Neutrophil (primary cell): ENCODE results near the gene ANO10.
A peak's percentile ranks its signal among the peaks of the same experiment; 100 is the strongest.

Experiments used
- H3K27ac ChIP-seq: fragments of 200-600 bp; sonication (generic); 2 replicates; pipeline ENCODE4 v1.5.1; 2016; ENCODE audit warnings: mild to moderate bottlenecking, moderate library complexity
- H3K27me3 ChIP-seq: fragments of 200-600 bp; sonication (generic); 2 replicates; pipeline ENCODE4 v1.6.0; 2016; ENCODE audit warnings: mild to moderate bottlenecking
- H3K36me3 ChIP-seq: fragments of 200-600 bp; sonication (generic); 2 replicates; pipeline ENCODE4 v1.5.1; 2017
- H3K4me1 ChIP-seq, 2 experiments: fragments of 200-600 bp in 1 of 2; sonication (generic) in 1 of 2; 1 replicate in 1 of 2; 2 replicates in 1 of 2; pipeline versions ENCODE4 v1.5.1 to v1.6.1; 2013 to 2016; ENCODE audit warnings: low read depth in 1 of 2, low read length in 1 of 2, mild to moderate bottlenecking in 1 of 2, moderate library complexity in 1 of 2; ENCODE audit not compliant: control insufficient read depth in 1 of 2, insufficient read depth in 1 of 2
- H3K4me3 ChIP-seq, 2 experiments: fragments of 200-600 bp in 1 of 2; sonication (generic) in 1 of 2; 1 replicate in 1 of 2; 2 replicates in 1 of 2; pipeline ENCODE4 v1.5.1; 2013 to 2016; ENCODE audit warnings: low read depth in 1 of 2, low read length in 1 of 2, mild to moderate bottlenecking in 1 of 2, moderate library complexity in 1 of 2
- H3K9me3 ChIP-seq: fragments of 200-600 bp; sonication (generic); 2 replicates; pipeline ENCODE4 v1.5.1; 2016
- CTCF ChIP-seq: fragments of 200-600 bp; sonication (generic); IDR thresholded peaks from 2 replicates; pipeline ENCODE4 v1.5.1; 2016; ENCODE audit warnings: antibody characterized with exemption

The ANO10 gene

GRCh38 chr3:43317461-43318316 is 304.1 kb downstream of the ANO10 start:
- Histone ChIP-seq H3K4me3 (no peak overlapping the region), H3K9me3 (no peaks in the 10 kb centered on the region), H3K27me3 (no peaks in the 10 kb centered on the region), H3K27ac (peak overlapping the region; percentile 58), H3K4me1 (peaks cover 14 to 19% of the 10 kb centered on the region in 2 experiments), H3K36me3 (peaks cover 28% of the 10 kb centered on the region)
- no peak for TF ChIP-seq CTCF

- Histone ChIP-seq H3K27ac (peak overlapping the region; percentile 58), H3K36me3 (peaks cover 36% of the 10 kb centered on the region), H3K27me3 (no peaks in the 10 kb centered on the region), H3K4me3 (no peak overlapping the region), H3K9me3 (no peaks in the 10 kb centered on the region), H3K4me1 (peaks cover 14 to 19% of the 10 kb centered on the region in 2 experiments)
- no peak for TF ChIP-seq CTCF
These were observed 304.9 kb downstream of the ANO10 start for GRCh38 chr3:43316783-43317460.
